ENCODE measurements around the gene GJB1. TPM values are rescaled to one million over a fixed set of nuclear protein-coding genes. Genes with fewer than 3 reads are reported as not detected.
"Not testable (repeated sequence)": the region's sequence is repeated elsewhere in the genome, so short reads cannot be mapped to it uniquely, and the experiment has no call there.

The GJB1 gene
- total RNA-seq, 1 experiment from 2014 or later: not detected

DNA sequence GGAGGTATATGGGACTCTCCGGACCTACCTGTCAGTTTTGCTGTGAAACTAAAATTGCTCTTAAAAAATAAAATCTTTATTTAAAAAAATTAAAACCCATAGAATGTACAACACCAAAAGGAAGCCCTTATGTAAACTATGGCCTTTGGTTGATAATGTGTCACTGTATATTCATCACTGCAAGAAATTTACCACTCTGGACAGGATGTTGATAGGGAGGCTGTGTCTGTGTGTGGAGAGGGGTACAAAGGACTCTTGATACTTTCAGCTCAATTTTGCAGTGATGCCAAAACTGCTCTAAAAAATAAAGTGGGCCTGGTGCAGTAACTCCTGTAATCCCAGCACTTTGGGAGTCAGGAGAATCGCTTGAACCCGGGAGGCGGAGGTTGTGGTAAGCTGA is 33.8 kb downstream of the GJB1 start:
- Histone ChIP-seq H4K20me1 (ENCODE audit: low read length) (no peaks in the 10 kb centered on the region), H3K79me2 (ENCODE audit: low read length) (peaks cover 12% of the 10 kb centered on the region), H3F3A (ENCODE audit: low read length, unreplicated experiment) (no peaks in the 10 kb centered on the region), H3K9ac (ENCODE audit: low read length) (no peak overlapping the region), H3K36me3 (ENCODE audit: low read depth, low read length) (no peaks in the 10 kb centered on the region), H3K4me1 (ENCODE audit: insufficient read depth, low read length) (peaks cover 17% of the 10 kb centered on the region), H3K4me2 (ENCODE audit: low read length) (no peak overlapping the region), H2AFZ (ENCODE audit: low read length) (peak overlapping the region; percentile 38; the same call in 1 of the 2 replicates), H3K27ac (ENCODE audit: low read length) (no peak overlapping the region), H3K9me2 (replicated peaks; ENCODE audit: low read length) (no peaks in the 10 kb centered on the region), H3K9me3 (ENCODE audit: low read length) (no peaks in the 10 kb centered on the region), H3K27me3 (ENCODE audit: low read length) (no peaks in the 10 kb centered on the region), H3K4me3 (ENCODE audit: low read length) (no peak overlapping the region)
- CTCF ChIA-PET: no interaction called here
- ATAC-seq (no peak), DNase-seq (no peak)
- POLR2A ChIA-PET (ENCODE audit: unreplicated experiment): interaction anchor here (0.6 to 1.0 kb wide), 3 partner anchors 26 to 173 kb away, joined by 3 to 11 read pairs (median 7); partner anchors contain the start of genes NONO and TAF1
- no peak for TF ChIP-seq EZH2 (IDR thresholded peaks at IDR 0.05; ENCODE audit: low read length, unreplicated experiment)
- TF ChIP-seq, protein P1, sequence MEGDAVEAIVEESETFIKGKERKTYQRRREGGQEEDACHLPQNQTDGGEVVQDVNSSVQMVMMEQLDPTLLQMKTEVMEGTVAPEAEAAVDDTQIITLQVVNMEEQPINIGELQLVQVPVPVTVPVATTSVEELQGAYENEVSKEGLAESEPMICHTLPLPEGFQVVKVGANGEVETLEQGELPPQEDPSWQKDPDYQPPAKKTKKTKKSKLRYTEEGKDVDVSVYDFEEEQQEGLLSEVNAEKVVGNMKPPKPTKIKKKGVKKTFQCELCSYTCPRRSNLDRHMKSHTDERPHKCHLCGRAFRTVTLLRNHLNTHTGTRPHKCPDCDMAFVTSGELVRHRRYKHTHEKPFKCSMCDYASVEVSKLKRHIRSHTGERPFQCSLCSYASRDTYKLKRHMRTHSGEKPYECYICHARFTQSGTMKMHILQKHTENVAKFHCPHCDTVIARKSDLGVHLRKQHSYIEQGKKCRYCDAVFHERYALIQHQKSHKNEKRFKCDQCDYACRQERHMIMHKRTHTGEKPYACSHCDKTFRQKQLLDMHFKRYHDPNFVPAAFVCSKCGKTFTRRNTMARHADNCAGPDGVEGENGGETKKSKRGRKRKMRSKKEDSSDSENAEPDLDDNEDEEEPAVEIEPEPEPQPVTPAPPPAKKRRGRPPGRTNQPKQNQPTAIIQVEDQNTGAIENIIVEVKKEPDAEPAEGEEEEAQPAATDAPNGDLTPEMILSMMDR (conservative IDR thresholded peaks at IDR 0.05; ENCODE audit: low read depth, low read length): no peak
- TF ChIP-seq EZH2phosphoT487 (IDR thresholded peaks at IDR 0.05; ENCODE audit: borderline replicate concordance, low read length): no peak
- intact Hi-C loops (cut with micrococcal nuclease): no loop called here
- BruUV-seq (replicated peaks): no TSS peak

DNA sequence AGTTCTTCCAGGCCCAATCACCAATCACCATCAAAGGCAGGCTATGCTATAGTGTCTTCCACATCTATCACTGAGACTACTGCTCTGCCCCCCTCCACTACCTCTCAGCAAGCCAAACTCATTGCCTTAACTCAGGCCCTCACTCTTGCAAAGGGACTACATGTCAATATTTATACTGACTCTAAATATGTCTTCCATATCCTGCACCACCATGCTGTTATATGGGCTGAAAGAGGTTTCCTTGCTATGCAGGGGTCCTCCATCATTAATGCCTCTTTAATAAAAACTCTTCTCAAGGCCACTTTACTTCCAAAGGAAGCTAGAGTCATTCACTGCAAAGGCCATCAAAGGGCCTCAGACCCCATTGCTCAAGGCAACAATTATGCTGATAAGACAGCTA is 45.6 kb downstream of the GJB1 start:
- POLR2A ChIA-PET (ENCODE audit: unreplicated experiment); H2AFZ ChIP-seq (ENCODE audit: low read length); DNase-seq; H3K4me2 ChIP-seq (ENCODE audit: low read length); ATAC-seq; CTCF ChIA-PET; intact Hi-C loops (cut with micrococcal nuclease); H3K4me1 ChIP-seq (ENCODE audit: insufficient read depth, low read length); H3K27ac ChIP-seq (ENCODE audit: low read length); H3K79me2 ChIP-seq (ENCODE audit: low read length); H3K9me2 ChIP-seq (replicated peaks; ENCODE audit: low read length); H3K9me3 ChIP-seq (ENCODE audit: low read length); H3K27me3 ChIP-seq (ENCODE audit: low read length); BruUV-seq (replicated peaks); H3K4me3 ChIP-seq (ENCODE audit: low read length); H3F3A ChIP-seq (ENCODE audit: low read length, unreplicated experiment); H4K20me1 ChIP-seq (ENCODE audit: low read length); H3K9ac ChIP-seq (ENCODE audit: low read length); H3K36me3 ChIP-seq (ENCODE audit: low read depth, low read length): not testable (repeated sequence)

DNA sequence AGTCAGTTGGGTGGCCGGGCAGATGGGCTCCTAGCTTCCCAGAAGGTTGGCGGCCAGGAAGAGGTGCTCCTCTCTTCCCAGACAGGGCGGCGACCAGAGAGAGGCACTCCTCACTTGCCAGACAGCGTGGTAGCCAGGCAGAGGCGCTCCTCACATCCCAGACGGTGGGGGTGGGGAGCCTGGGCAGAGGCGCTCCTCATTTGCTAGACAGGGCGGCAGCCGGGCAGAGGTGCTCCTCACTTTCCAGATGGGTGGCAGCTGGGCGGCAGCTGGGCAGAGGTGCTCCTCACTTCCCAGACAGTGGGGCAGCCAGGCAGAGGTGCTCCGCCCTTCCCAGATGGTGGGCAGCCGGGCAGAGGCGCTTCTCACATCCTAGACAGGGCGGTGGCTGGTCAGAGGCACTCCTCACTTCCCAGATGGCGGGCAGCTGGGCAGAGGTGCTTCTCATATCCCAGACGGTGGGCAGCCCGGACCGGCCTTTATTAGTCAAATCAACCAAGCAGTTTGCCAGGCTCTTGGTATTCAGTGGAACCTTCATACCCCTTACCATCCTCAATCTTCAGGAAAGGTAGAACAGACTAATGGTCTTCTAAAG is 46.9 kb downstream of the GJB1 start:
- DNase-seq: no peak
- intact Hi-C loops (cut with micrococcal nuclease): no loop called here
- no peak overlapping the region for H2AFZ ChIP-seq (ENCODE audit: low read length)
- H3K27ac ChIP-seq (ENCODE audit: low read length): no peak overlapping the region
- H3K4me3 ChIP-seq (ENCODE audit: low read length): no peak overlapping the region
- ChIA-PET POLR2A (ENCODE audit: unreplicated experiment) (no interaction called here), CTCF (interaction anchor here (0.6 kb wide), 1 partner anchor 13 kb away, joined by 4 read pairs; the partner anchor contains the start of gene NONO)
- no peaks in the 10 kb centered on the region for H3K79me2 ChIP-seq (ENCODE audit: low read length)
- TF ChIP-seq, protein P1 (conservative IDR thresholded peaks at IDR 0.05; ENCODE audit: low read depth, low read length): no peak
- TF ChIP-seq EZH2 (IDR thresholded peaks at IDR 0.05; ENCODE audit: low read length, unreplicated experiment) (no peak), EZH2phosphoT487 (IDR thresholded peaks at IDR 0.05; ENCODE audit: borderline replicate concordance, low read length) (no peak)
- H4K20me1 ChIP-seq (ENCODE audit: low read length): no peaks in the 10 kb centered on the region
- no peaks in the 10 kb centered on the region for H3K36me3 ChIP-seq (ENCODE audit: low read depth, low read length)
- H3K27me3 ChIP-seq (ENCODE audit: low read length): no peaks in the 10 kb centered on the region
- no peak overlapping the region for H3K9ac ChIP-seq (ENCODE audit: low read length)
- H3K9me3 ChIP-seq (ENCODE audit: low read length): no peaks in the 10 kb centered on the region
- BruUV-seq (replicated peaks): no TSS peak
- H3F3A ChIP-seq (ENCODE audit: low read length, unreplicated experiment): no peaks in the 10 kb centered on the region
- H3K4me2 ChIP-seq (ENCODE audit: low read length): no peak overlapping the region
- H3K4me1 ChIP-seq (ENCODE audit: insufficient read depth, low read length): no peaks in the 10 kb centered on the region
- ATAC-seq: no peak
- H3K9me2 ChIP-seq (replicated peaks; ENCODE audit: low read length): no peaks in the 10 kb centered on the region

DNA sequence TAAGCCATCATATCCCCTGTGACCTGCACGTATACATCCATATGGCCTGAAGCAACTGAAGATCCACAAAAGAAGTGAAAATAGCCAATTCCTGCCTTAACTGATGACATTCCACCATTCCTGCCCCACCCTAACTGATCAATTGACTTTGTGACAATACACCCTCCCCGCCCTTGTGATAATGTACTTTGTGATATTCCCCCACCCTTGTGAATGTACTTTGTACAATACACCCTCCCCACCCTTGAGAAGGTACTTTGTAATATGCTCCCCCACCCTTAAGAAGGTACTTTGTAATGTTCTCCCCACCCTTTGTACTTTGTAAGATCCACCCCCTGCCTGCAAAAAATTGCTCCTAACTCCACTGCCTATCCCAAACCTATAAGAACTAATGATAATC is 49.3 kb downstream of the GJB1 start:
- H3K36me3 ChIP-seq (ENCODE audit: low read depth, low read length); H3K9ac ChIP-seq (ENCODE audit: low read length); H3K9me2 ChIP-seq (replicated peaks; ENCODE audit: low read length); H4K20me1 ChIP-seq (ENCODE audit: low read length); BruUV-seq (replicated peaks); H3K27me3 ChIP-seq (ENCODE audit: low read length); H3F3A ChIP-seq (ENCODE audit: low read length, unreplicated experiment); H2AFZ ChIP-seq (ENCODE audit: low read length); CTCF ChIA-PET; H3K9me3 ChIP-seq (ENCODE audit: low read length); ATAC-seq; H3K79me2 ChIP-seq (ENCODE audit: low read length); H3K4me1 ChIP-seq (ENCODE audit: insufficient read depth, low read length); H3K27ac ChIP-seq (ENCODE audit: low read length); intact Hi-C loops (cut with micrococcal nuclease); POLR2A ChIA-PET (ENCODE audit: unreplicated experiment); DNase-seq; H3K4me2 ChIP-seq (ENCODE audit: low read length); H3K4me3 ChIP-seq (ENCODE audit: low read length): not testable (repeated sequence)

Data from PC-3 (cell line).